T1000 (cell line): ENCODE results near the gene TEX2.

Experiments
- DNase-seq: peaks from one replicate; lab custom pipeline; 2025; ENCODE audit warnings: mixed read lengths; lab: John Stamatoyannopoulos, UW

The TEX2 gene

DNA sequence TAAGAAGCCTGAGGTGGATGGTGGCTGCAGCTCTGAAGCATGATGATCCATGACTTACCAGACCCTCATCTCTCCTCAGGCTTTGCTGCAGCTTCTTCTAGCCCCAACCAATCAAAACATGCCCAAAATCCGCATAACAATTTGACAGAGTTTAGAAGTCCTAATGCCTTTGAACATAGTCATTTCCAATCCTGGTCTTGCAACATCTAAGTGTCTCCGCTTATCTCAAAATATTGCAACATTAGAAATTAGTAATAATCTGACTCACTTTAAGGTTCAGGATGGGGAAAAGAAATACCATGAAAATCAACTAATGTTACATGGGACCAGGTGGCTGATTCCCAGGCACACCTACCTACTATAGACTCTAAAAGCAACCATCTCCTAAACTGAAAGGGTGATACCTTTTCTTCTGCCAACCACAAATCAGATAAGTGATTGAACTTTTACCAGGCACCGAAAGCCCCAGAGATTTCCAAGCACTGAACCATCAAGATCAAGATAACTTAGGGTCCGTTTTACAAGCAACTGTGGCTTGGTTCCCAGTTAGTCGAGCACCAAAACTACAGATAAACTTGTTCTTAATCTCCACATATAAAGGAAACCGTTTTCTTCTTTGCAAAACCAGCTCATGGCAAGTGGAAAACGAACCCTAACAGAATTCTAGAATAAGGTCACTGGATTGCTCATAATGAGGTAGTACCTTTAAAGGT, 147.1 kb downstream of the TEX2 start:
- peak; percentile 36 for DNase-seq

DNA sequence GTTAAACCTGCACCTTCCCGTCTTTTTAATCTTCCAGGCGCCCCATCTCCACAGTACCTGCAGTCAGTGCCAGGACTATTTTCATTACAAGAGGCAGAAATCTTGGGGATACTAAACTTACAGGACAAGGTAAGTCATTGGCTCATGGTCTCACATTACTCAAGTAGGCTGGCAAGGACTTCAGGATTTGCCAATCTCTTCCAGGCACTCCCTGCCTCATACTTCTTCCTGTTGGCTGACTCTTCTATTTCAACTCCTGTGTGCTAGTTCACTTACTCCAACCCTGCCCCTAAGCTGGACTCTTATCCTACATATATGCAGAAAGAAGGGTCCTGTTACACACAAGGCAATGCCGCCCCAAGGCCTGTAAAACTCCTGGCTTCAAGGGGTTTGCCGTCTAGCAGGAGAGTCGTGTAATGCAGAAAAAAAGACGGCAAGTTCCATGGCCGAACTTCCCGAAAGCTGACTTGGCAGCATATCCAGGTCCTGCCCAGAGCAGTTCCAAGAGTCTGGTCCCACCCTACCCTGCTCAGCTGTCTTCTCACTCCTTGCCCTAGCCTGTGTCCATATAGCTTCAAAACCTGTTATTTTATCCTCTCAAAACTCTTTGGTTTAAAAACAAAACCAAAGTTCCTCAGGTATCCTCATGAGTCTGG, 147.9 kb downstream of the TEX2 start:
- no peak for DNase-seq

DNA sequence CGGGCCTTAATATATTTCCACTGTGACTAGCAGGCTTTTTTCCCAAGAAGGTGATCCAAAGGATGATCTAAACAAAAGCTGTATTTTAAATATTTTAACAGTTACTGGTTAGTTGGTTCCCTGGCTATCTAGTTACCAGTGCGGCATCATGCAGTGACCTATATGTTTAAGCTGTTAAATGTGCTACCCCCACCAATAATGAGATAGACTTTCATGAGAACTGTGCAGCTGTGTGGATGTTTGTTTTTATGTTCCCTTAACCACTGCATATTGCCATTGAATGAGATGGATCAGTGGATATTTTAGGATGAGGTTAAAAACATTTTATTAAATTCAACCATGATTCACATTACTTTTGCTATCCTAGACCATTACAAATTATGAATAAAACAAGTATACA, 150.1 kb downstream of the TEX2 start:
- DNase-seq = no peak

DNA sequence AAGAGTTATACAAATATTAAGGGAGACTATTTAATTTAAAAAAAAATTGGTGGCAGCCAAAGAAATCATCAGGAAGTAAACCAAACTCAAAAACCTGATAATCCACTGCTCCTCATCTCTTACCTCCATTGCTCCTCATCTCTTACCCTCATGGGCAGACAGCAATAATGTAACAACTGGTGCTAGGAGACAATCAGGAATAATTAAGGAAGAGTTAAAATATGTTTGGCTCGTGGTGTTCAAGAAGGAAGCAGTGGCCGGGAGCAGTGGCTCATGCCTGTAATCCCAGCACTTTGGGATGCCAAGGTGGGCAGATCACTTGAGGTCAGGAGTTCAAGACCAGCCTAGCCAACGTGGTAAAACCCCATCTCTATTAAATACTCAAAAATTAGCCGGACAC, 151.2 kb downstream of the TEX2 start:
- no peak for DNase-seq

DNA sequence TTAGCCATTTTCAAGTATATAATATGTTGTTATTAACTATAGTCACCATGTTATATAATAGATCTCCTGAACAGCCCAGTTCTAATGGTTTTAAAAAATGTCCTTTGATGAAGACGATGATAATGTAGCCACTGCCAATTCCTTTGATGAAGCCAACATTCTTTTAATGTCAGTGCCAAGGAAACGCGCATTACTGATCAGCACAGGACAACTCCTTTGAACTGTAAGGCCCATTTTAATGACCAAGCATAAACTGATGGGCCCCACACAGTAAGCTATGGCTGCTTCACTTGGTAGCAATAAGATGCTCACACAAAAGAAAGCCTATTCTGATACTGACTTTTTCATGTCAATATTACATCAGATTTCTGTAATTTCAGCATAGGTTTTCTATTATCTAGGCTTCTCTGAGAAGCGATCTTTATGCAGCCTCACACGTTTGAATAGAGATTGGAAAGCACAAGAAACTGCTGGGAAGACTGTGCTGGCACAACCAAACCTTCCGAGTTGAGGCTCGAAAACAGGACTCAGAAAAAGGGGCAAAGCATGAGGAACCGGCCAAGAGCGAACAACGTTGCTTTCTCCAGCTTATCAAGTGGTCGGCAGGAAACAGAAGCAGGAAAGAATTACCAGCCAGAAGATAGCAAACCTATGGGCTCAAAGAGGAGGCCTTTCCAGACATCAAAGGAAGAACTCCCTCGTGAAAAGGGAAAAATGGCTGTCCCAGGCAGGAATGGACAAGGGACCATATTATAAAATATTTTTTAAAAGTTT, 152.5 kb downstream of the TEX2 start:
- DNase-seq = no peak

DNA sequence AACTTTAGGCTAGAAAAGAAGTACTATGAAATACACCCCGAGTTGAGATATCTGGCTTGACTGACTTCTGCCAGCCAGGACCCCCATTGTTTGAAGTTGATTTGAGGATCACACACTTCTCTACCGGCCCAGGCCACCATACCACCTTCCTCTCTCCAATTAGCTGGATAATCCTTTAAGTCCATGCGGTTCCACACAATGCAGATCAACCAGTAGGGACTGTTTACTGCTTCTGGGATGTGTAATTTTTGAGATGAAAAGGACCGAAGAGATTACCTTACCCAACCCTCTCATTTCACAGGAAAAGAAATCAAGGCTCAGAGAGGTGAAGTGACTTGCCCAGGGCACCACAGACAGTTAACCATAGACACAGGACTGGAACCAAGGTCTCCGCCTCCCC, 153.7 kb downstream of the TEX2 start:
- DNase-seq = no peak

DNA sequence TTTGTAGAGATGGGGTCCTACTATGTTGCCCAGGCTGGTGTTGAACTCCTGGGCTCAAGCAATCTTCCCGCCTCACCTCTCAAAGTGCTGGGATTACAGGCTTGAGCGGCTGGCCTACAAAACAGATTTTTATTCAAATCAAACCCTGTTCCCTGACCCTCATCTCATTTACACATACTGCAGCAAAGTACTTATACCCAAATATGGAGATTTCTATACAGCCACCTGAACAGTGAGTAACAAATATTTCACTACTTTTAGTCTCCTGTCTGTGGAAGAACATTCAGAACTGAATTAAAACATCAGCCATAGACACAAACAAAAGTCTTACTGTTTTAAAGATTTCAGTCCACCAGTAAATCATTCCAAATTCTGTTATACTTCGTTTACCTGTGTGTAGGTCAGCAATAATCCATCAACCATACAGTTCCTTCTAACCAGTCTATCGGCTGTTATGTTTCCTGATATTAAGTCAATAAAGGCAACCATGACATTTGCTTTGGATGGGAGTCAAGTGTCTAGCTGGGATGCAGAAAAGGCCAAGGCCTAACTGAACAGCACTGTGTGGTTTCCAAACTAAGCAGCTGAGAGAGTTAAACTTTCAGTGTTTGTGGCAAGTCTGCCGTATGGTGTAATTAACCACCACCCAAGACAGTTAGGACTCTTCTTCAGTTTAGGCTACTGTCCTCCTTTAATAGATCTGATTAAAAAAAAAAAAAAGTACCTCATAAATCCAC, 155.4 kb downstream of the TEX2 start:
- no peak for DNase-seq

DNA sequence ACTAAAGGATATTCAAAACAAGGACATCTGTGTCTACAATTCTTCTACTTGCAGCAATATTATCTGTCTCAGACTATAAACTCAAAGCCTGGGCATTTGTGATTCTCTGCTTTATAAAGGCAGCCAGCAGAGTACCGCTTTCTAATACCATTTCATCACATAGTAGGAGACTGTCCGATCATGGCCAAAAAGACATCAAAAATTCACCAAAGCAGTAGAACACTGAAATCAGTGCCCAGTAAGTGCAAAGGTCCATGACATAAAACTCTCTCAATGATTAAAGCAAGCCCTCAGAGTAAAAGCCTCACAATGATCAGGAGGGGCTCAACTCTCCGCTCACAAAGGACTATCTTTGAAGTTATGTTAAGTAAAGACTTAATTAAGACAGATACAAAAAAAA, 156.1 kb downstream of the TEX2 start:
- no peak for DNase-seq

DNA sequence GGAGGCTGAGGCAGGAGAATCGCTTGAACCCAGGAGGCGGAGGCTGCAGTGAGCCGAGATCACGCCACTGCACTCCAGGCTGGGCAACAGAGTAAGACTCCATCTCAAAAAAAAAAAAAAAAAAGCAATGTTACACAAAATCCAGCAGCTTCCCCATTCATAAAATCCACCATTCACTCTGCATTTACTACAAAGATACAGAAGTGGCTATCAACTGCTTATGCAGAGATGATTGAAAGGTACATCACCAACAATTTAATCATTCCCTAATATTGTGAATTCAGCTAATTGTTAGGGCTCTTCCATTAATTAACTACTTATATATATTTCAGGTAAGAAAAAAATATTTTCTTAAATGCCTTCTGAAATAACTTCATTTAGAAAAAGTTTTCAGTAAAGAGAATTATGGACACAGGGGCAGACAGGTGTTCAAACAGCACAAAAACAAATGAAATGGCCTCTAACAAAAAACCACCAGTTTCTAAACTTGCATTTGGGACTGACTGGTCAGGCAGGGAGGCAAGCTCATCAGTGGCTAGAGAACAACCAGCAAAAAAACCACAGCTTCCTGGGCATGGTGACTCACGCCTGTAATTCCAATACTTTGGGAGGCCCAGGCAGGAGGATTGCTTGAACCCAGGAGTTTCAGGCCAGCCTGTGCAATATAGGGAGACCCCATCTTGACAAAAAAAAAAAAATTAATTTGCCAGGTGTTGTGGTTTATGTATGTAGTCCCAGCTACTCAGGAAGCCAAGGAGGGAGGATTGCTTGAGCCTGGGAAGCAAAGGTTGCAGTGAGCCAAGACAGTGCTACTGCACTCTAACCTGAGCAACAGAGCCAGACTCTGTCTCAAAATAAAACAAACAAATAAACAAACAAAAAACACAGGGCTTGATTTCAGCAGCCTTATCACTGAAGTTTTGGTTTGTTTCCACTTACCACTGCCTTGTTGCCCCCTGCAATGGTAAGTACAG, 159.4 kb downstream of the TEX2 start:
- peak; percentile 25 for DNase-seq

DNA sequence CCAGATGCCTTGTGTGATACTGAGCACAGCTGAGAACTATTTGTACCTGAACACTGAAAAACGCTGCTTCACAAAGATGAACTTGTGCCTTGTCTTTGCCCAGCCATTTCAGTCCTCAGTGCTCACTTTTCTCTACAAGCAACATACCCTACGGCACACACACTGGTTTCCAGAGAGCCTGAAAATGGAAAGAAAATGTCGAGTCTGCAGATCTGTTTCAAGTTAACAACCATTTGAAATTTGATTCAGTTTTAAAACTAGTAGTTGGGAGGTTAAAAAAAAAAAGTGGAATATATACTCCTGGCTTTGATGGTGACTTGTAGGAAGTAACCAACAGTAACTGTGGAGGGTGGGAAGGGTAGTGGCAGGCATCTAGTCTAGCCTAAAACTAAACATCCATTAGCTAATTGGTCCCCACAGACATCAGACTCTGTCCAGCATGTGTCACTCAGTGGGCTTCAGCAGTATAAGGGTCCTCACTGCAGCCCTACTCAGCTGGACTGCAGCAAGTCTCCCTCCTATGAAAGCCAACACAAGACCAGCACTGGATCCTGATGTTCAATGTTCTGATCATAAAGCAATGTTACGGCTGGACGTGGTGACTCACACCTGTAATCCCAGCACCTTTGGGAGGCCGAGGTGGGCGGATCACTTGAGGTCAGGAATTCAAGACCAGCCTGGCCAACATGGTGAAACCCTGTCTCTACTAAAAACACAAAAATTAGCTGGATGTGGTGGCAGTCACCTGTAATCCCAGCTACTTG, 160.3 kb downstream of the TEX2 start:
- DNase-seq = no peak

DNA sequence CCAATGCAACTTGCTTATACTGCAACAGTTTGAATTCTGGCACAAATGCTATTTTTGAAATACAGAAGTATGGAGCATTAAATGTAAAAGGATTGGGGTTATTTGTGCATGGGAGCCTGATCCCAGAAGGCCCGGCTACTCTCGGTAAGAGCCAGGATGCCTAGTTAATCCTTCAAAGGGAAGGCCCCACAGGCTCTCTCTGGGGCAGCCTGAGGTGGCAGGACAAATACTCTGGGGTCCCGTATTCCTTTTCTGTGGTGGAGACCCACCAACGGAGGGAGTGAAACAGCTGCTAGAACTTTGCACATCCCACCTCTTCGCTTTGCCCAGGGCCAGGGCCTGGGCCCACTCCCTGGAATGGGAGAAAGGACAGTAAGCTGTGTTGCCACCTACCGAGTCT, 163.5 kb downstream of the TEX2 start:
- no peak for DNase-seq
